ENCODE data around the gene ABCG2.

The ABCG2 gene

GRCh38 chr4:88188738-88189417 is 30.4 kb upstream of the ABCG2 start:
- no peaks in the 10 kb centered on the region for H3K79me2 ChIP-seq (ENCODE audit: low read length)
- H3K36me3 ChIP-seq (replicated peaks; ENCODE audit: low read depth, low read length), result no peaks in the 10 kb centered on the region
- H4K20me1 ChIP-seq (ENCODE audit: insufficient read depth, low read length), result no peaks in the 10 kb centered on the region
- no peaks in the 10 kb centered on the region for H3K4me1 ChIP-seq (ENCODE audit: low read length)
- H3K4me2 ChIP-seq (ENCODE audit: low read length), result no peak overlapping the region
- TF ChIP-seq CTCF (IDR thresholded peaks at IDR 0.05; ENCODE audit: low read depth, low read length) (no peak), EZH2phosphoT487 (IDR thresholded peaks at IDR 0.05; ENCODE audit: low read depth) (no peak)
- no peak overlapping the region for H2AFZ ChIP-seq (ENCODE audit: low read depth, low read length)
- peaks cover 15% of the 10 kb centered on the region for H3K27me3 ChIP-seq (ENCODE audit: low read depth, low read length)
- H3K4me3 ChIP-seq (ENCODE audit: low read length), result no peak overlapping the region
- H3K9ac ChIP-seq (ENCODE audit: low read length), result no peak overlapping the region
- H3K9me3 ChIP-seq (ENCODE audit: insufficient read depth, low read length), result no peaks in the 10 kb centered on the region
- H3K27ac ChIP-seq (ENCODE audit: low read length), result no peak overlapping the region

GRCh38 chr4:88187766-88188165 is 29.3 kb upstream of the ABCG2 start:
- H3K27me3 ChIP-seq (ENCODE audit: low read depth, low read length), result peaks cover 19% of the 10 kb centered on the region
- H3K4me1 ChIP-seq (ENCODE audit: low read length), result no peaks in the 10 kb centered on the region
- TF ChIP-seq EZH2phosphoT487 (IDR thresholded peaks at IDR 0.05; ENCODE audit: low read depth) (no peak), CTCF (IDR thresholded peaks at IDR 0.05; ENCODE audit: low read depth, low read length) (no peak)
- no peak overlapping the region for H3K4me3 ChIP-seq (ENCODE audit: low read length)
- no peaks in the 10 kb centered on the region for H3K79me2 ChIP-seq (ENCODE audit: low read length)
- no peak overlapping the region for H3K9ac ChIP-seq (ENCODE audit: low read length)
- H3K27ac ChIP-seq (ENCODE audit: low read length), result no peak overlapping the region
- H2AFZ ChIP-seq (ENCODE audit: low read depth, low read length), result no peak overlapping the region
- no peaks in the 10 kb centered on the region for H3K9me3 ChIP-seq (ENCODE audit: insufficient read depth, low read length)
- no peaks in the 10 kb centered on the region for H3K36me3 ChIP-seq (replicated peaks; ENCODE audit: low read depth, low read length)
- H3K4me2 ChIP-seq (ENCODE audit: low read length), result no peak overlapping the region
- H4K20me1 ChIP-seq (ENCODE audit: insufficient read depth, low read length), result no peaks in the 10 kb centered on the region

- Histone ChIP-seq H4K20me1 (ENCODE audit: insufficient read depth, low read length) (no peaks in the 10 kb centered on the region), H3K4me3 (ENCODE audit: low read length) (no peak overlapping the region), H3K27ac (ENCODE audit: low read length) (no peak overlapping the region), H3K4me1 (ENCODE audit: low read length) (no peaks in the 10 kb centered on the region), H3K9ac (ENCODE audit: low read length) (no peak overlapping the region), H3K4me2 (ENCODE audit: low read length) (no peak overlapping the region), H3K79me2 (ENCODE audit: low read length) (no peaks in the 10 kb centered on the region), H3K9me3 (ENCODE audit: insufficient read depth, low read length) (no peaks in the 10 kb centered on the region), H3K36me3 (replicated peaks; ENCODE audit: low read depth, low read length) (no peaks in the 10 kb centered on the region), H2AFZ (ENCODE audit: low read depth, low read length) (no peak overlapping the region), H3K27me3 (ENCODE audit: low read depth, low read length) (peaks cover 19% of the 10 kb centered on the region)
- TF ChIP-seq EZH2phosphoT487 (IDR thresholded peaks at IDR 0.05; ENCODE audit: low read depth), result no peak
- no peak for TF ChIP-seq CTCF (IDR thresholded peaks at IDR 0.05; ENCODE audit: low read depth, low read length)
Measured at GRCh38 chr4:88185906-88186305, 27.5 kb upstream of the ABCG2 start.

GRCh38 chr4:88179261-88179660 is 20.8 kb upstream of the ABCG2 start:
- Histone ChIP-seq H3K9ac (ENCODE audit: low read length) (no peak overlapping the region), H3K27ac (ENCODE audit: low read length) (no peak overlapping the region), H2AFZ (ENCODE audit: low read depth, low read length) (no peak overlapping the region), H3K27me3 (ENCODE audit: low read depth, low read length) (peaks cover 8% of the 10 kb centered on the region), H4K20me1 (ENCODE audit: insufficient read depth, low read length) (no peaks in the 10 kb centered on the region), H3K4me1 (ENCODE audit: low read length) (peaks cover 5% of the 10 kb centered on the region; the same call in 1 of the 2 replicates), H3K79me2 (ENCODE audit: low read length) (no peaks in the 10 kb centered on the region), H3K4me3 (ENCODE audit: low read length) (no peak overlapping the region), H3K4me2 (ENCODE audit: low read length) (no peak overlapping the region), H3K9me3 (ENCODE audit: insufficient read depth, low read length) (0 out of 2 replicates have a peak, but pooled peaks cover 2% of the 10 kb centered on the region), H3K36me3 (replicated peaks; ENCODE audit: low read depth, low read length) (no peaks in the 10 kb centered on the region)
- TF ChIP-seq CTCF (IDR thresholded peaks at IDR 0.05; ENCODE audit: low read depth, low read length) (no peak), EZH2phosphoT487 (IDR thresholded peaks at IDR 0.05; ENCODE audit: low read depth) (no peak)

Data from OCI-LY3 (cell line).